Stomach smooth muscle (tissue), 2 donors: ENCODE results near the gene HAAO.
"Not testable (repeated sequence)": the region's sequence is repeated elsewhere in the genome, so short reads cannot be mapped to it uniquely, and the experiment has no call there.

Experiments
- H3K27ac ChIP-seq: one replicate; pipeline ENCODE4 v1.7.0; 2013; ENCODE audit warnings: mild to moderate bottlenecking, low read length, inconsistent platforms
- H3K27me3 ChIP-seq, 2 donors: one replicate each; pipeline ENCODE4 v1.7.0; 2013; ENCODE audit warnings: low read length in 2 of 2; ENCODE audit not compliant: insufficient read depth in 2 of 2, control insufficient read depth in 1 of 2
- H3K36me3 ChIP-seq, 2 donors: one replicate each; pipeline ENCODE4 v1.7.0; 2013; ENCODE audit warnings: low read length in 2 of 2; ENCODE audit not compliant: control insufficient read depth in 2 of 2, insufficient read depth in 2 of 2
- H3K4me1 ChIP-seq: one replicate; pipeline ENCODE4 v1.7.0; 2013; ENCODE audit warnings: low read length; ENCODE audit not compliant: control insufficient read depth, insufficient read depth
- H3K4me3 ChIP-seq, 2 donors: one replicate each; pipeline ENCODE4 v1.7.0; 2013; ENCODE audit warnings: low read length in 2 of 2
- H3K9ac ChIP-seq, 2 donors: one replicate each; pipeline ENCODE4 v1.7.0; 2013; ENCODE audit warnings: low read length in 2 of 2, mild to moderate bottlenecking in 1 of 2
- H3K9me3 ChIP-seq, 2 donors: one replicate each; pipeline ENCODE4 v1.7.0; 2013; ENCODE audit warnings: low read length in 2 of 2; ENCODE audit not compliant: control insufficient read depth in 2 of 2
- donor health status: healthy.
- donor health status: Pancreatic carcinoma.

HAAO gene

GRCh38 chr2:42792583-42793333 is at the start of gene HAAO:
Gene HAAO, minus strand, starts transcription at chr2:42792583. Its CDS starts 47 bp downstream, at chr2:42792536.
- no peaks in the 10 kb centered on the region for H3K36me3 ChIP-seq
- peak within 1 kb of the TSS; percentile 50 to 81 for H3K9ac ChIP-seq
- H3K27me3 ChIP-seq: no peaks in the 10 kb centered on the region
- H3K9me3 ChIP-seq: no peaks in the 10 kb centered on the region
- H3K4me3 ChIP-seq: peak within 1 kb of the TSS; percentile 72 to 82
- peak within 1 kb of the TSS; percentile 74 for H3K27ac ChIP-seq
- H3K4me1 ChIP-seq: peaks cover 15% of the 10 kb centered on the region

- H3K9ac ChIP-seq: no peak overlapping the region
- no peak overlapping the region for H3K27ac ChIP-seq
- H3K27me3 ChIP-seq: no peaks in the 10 kb centered on the region
- H3K36me3 ChIP-seq: no peaks in the 10 kb centered on the region
- H3K9me3 ChIP-seq: no peaks in the 10 kb centered on the region
- no peak overlapping the region for H3K4me3 ChIP-seq
- H3K4me1 ChIP-seq: peaks cover 31% of the 10 kb centered on the region
Observed at GRCh38 chr2:42841344-42841743, 49.0 kb upstream of the HAAO start.

DNA sequence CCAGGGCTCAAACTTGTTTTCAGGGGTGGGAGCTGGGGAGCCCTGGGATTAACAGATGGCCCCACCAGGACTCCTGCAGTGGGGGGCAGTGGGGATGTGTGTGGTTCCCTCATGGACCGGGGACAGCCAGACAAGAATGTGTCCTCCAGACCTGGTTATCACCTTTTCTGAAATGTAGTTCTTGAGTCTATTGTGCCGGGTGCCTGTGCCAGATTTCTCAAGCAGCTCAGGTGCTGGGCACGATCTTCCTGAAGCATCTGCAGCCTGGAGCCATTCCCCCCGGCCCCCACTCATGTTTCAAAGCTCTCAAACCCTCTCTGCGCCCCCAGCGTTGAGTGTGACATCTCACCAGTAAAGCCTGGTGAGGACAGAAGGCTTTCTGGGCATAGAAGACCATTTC is 48.4 kb upstream of the HAAO start:
- no peak overlapping the region for H3K9ac ChIP-seq
- H3K36me3 ChIP-seq: no peaks in the 10 kb centered on the region
- no peaks in the 10 kb centered on the region for H3K9me3 ChIP-seq
- no peak overlapping the region for H3K27ac ChIP-seq
- H3K4me1 ChIP-seq: peaks cover 26% of the 10 kb centered on the region
- H3K27me3 ChIP-seq: no peaks in the 10 kb centered on the region
- H3K4me3 ChIP-seq: no peak overlapping the region

DNA sequence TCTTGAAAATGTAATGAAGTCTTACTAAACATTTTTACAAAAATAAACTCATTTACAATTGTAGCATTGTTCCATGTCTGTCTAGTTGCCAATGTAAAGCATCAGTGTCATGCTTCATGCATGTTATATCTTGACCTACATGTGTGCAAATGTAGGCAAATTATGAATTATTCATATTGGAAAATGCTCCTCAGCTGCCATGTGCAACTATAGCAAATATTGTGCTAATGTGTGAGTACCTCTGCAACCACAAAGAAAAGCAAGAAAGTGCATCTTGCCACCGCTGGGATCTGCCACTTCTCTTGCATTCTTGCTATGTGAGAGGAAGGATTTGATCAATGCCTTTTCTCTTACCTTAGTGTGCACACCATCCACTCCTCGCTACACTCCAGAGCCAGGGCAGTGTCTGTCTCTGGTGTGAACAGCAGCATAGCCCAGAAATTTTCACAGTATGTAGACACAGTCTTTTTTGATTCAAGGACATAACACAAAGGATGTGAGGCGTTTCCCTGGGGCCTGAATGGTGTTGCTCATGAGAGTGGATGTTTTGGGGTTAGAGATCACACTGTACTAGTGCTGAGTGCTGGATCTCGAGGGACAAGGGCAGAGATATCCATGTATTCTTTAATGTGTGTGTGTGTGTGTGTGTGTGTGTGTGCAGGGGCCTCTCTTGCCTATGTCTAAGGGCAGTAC is 47.6 kb upstream of the HAAO start:
- Histone ChIP-seq H3K9ac (no peak overlapping the region), H3K9me3 (no peaks in the 10 kb centered on the region), H3K36me3 (no peaks in the 10 kb centered on the region), H3K4me3 (no peak overlapping the region), H3K4me1 (peaks cover 18% of the 10 kb centered on the region), H3K27ac (no peak overlapping the region), H3K27me3 (no peaks in the 10 kb centered on the region)

DNA sequence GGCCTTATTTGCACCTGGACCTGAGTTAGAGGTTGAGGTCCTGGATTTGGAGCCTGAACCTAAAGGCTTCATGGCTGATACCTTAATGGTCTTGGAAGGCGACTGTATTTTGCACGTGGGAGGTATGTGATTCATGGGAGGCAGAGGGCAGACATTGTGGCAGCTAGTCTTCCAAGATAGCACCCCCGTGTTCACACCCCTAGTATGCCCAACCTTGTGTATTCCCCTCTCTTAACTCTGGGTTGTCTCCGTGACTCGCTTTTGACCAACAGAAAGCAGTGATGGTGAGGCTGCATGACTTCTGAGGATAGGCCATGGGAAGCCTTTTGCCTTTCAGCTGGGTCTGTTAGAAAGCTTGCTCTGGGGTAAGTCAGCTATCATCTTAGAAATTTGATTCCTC is 45.8 kb upstream of the HAAO start:
- Histone ChIP-seq H3K9me3 (no peaks in the 10 kb centered on the region), H3K4me3 (no peak overlapping the region), H3K27me3 (no peaks in the 10 kb centered on the region), H3K9ac (no peak overlapping the region), H3K27ac (no peak overlapping the region), H3K36me3 (no peaks in the 10 kb centered on the region), H3K4me1 (peaks cover 5% of the 10 kb centered on the region)

DNA sequence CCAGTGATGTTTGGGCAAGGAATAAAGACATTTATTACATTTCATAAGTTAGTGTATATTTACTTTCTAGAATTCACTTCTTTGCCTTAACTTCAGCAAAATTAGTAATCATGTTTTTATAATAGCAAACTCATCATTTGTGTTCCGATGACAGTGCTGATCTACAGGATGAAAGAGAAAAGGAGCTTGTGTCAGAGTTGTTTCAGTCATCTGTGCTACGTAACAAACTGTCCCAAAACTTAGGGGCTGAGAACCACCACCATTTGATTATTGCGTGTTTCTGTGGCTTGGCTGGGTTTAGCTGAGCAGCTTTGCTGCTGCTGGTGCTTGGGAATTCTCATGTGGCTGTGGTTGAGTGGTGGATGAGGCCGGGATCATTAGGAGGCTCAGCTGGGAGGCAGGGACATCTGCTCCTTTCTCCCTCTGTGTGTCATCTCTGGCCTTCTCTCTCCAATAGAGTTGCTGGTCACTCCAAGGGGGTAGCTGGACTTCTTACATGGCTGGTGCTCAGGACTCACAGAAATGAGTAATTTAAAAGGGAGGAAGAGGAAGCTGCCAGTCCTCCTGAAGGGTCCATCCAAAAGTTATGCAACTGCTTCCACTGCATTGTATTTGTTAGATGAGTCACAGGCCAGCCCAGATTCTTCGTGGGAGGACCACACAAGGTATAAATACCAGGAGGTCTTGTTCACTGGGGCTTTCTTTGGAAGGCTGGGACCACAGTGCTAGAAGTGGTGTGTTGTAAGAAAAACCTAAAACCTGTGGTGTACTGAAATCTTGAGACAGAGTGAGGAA is 43.4 kb upstream of the HAAO start:
- peak overlapping the region; percentile 2 for H3K27ac ChIP-seq
- no peaks in the 10 kb centered on the region for H3K36me3 ChIP-seq
- peaks cover 3% of the 10 kb centered on the region for H3K4me1 ChIP-seq
- H3K9ac ChIP-seq: no peak overlapping the region
- no peaks in the 10 kb centered on the region for H3K27me3 ChIP-seq
- no peaks in the 10 kb centered on the region for H3K9me3 ChIP-seq
- H3K4me3 ChIP-seq: no peak overlapping the region

- Histone ChIP-seq H3K27me3 (no peaks in the 10 kb centered on the region), H3K4me1 (peaks cover 9% of the 10 kb centered on the region), H3K36me3 (no peaks in the 10 kb centered on the region), H3K4me3 (no peak overlapping the region), H3K27ac (no peak overlapping the region), H3K9ac (no peak overlapping the region), H3K9me3 (no peaks in the 10 kb centered on the region)
Observed at GRCh38 chr2:42834161-42834560, 41.8 kb upstream of the HAAO start.

DNA sequence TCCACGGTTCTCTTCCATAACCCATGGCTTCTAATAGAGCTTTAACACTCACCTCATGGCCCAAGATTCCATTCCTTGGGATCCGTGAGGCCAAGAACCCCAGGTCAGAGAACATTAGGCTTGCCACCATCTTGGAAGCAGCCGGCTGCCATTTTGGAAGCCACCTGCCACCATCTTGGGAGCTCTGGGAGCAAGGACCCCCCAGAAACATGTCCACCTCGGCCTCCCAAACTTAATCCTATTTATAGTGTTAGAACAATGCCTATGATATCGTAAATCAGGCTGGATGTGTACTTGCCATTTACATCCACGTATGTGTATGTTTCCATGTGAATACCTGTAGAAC is 39.9 kb upstream of the HAAO start:
- no peaks in the 10 kb centered on the region for H3K27me3 ChIP-seq
- no peak overlapping the region for H3K9ac ChIP-seq
- no peaks in the 10 kb centered on the region for H3K9me3 ChIP-seq
- no peak overlapping the region for H3K27ac ChIP-seq
- no peak overlapping the region for H3K4me3 ChIP-seq
- H3K4me1 ChIP-seq: peaks cover 22% of the 10 kb centered on the region
- no peaks in the 10 kb centered on the region for H3K36me3 ChIP-seq

GRCh38 chr2:42831575-42832288 is 39.3 kb upstream of the HAAO start:
- not testable (repeated sequence) for H3K4me3 ChIP-seq, H3K27me3 ChIP-seq, H3K9me3 ChIP-seq, H3K36me3 ChIP-seq, H3K27ac ChIP-seq, H3K9ac ChIP-seq
- peaks cover 22% of the 10 kb centered on the region for H3K4me1 ChIP-seq

DNA sequence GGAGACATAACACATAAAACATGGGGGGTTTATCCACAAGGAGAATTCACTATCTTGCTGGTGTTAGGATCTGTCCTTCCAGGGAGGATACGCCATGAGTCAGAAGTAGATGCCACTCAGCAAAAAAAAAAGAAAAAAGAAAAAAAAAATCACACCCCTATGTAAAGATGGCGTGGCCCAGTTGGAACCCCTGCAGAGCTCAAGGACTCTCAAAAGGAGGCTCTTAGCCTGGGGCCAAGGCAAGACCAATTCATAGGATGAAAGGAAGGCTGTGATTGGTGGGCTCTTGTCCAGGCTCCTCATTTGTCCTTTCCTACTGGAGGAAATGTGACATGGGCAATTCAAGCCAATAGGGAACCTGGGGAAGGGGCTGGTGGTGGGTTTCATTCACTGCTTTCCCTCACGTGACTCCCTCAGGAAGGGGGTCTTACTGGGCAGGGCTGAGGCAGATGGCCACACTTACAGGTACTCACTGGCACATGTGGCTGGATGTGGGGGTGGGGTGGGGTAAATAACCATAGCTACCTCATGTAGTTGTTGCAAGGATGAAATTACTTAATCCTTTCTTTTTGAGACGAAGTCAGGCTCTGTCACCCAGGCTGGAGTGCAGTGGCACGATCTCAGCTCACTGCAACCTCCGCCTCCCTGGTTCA is 38.7 kb upstream of the HAAO start:
- Histone ChIP-seq H3K27me3 (no peaks in the 10 kb centered on the region), H3K9me3 (no peaks in the 10 kb centered on the region), H3K36me3 (no peaks in the 10 kb centered on the region), H3K4me1 (peaks cover 22% of the 10 kb centered on the region), H3K9ac (no peak overlapping the region), H3K4me3 (no peak overlapping the region), H3K27ac (no peak overlapping the region)
